NCI-H2171 (cell line): ENCODE data around the gene CYP26B1.

Experiments used
- DNase-seq: peaks from one replicate; lab custom pipeline; 2025; lab: John Stamatoyannopoulos, UW

The CYP26B1 gene, protein sequence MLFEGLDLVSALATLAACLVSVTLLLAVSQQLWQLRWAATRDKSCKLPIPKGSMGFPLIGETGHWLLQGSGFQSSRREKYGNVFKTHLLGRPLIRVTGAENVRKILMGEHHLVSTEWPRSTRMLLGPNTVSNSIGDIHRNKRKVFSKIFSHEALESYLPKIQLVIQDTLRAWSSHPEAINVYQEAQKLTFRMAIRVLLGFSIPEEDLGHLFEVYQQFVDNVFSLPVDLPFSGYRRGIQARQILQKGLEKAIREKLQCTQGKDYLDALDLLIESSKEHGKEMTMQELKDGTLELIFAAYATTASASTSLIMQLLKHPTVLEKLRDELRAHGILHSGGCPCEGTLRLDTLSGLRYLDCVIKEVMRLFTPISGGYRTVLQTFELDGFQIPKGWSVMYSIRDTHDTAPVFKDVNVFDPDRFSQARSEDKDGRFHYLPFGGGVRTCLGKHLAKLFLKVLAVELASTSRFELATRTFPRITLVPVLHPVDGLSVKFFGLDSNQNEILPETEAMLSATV

DNA sequence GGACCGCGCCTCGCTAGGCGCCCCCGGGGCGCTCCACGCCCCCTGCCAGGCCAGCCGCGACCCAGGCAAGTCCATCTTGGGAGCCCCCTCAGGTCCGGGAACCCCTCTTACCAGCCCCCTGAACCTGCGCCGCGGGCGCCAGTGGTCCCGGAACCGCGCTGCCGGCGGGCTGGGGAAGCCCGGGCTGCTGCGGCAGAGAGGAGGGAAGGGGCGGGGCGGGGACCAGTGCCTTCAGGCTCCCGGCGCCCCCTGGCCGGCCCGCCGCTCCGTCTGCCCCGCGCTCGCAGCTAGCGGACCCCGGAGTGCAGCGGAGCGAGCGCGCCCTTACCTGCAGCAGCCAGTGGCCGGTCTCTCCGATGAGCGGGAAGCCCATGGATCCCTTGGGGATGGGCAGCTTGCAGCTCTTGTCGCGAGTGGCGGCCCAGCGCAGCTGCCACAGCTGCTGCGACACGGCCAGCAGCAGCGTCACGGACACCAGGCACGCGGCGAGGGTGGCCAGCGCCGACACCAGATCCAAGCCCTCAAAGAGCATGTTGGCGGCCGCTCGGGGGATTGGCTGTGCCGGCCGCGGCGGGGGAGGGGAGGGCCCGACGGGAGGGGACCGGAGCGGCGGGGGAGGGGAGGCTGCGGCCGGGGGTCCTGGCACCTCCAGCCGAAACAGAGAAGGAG is at the start of gene CYP26B1:
TSS of gene CYP26B1 (minus strand) at position 560 of the 669 bp plus-strand sequence. CDS start at position 532, 28 bp downstream.
- DNase-seq: peak; percentile 14

DNA sequence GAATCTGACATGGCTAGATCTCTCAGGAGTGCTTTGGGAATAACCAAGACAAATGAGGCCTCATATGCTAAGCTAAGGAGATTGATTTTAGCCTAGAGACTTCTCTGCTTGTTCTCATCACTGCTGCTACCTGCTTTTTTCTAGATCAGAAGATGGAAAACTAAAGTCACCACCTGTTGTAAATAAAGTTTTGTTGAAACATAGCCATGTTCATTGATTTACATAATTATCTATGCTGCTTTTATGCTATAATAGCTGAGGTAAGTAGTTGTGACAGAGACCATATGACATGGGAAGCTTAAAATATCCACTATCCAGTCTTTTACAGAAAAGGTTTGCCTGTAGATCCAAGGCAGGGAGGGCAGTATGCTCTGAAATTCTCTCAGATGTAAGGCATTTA is 46.1 kb upstream of the CYP26B1 start:
- DNase-seq: no peak

DNA sequence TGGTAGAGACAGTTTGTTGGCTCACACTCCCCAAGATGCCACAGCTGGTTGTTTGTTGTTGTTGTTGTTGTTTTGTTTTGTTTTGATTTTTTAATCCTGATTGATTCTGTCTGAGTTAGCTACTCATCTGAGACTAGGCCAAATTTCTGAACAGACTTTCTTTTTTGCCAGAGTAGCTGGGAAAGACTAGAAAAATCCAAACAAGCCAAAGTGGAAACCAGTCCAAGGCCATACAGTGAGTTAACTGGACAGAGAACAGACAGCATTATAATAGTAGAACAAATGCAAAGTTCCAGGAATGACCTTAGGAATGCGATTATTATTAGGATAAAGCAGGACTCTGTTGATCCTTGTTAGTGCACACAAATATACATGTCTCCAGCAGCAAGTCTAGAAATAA is 43.8 kb upstream of the CYP26B1 start:
- DNase-seq: no peak

DNA sequence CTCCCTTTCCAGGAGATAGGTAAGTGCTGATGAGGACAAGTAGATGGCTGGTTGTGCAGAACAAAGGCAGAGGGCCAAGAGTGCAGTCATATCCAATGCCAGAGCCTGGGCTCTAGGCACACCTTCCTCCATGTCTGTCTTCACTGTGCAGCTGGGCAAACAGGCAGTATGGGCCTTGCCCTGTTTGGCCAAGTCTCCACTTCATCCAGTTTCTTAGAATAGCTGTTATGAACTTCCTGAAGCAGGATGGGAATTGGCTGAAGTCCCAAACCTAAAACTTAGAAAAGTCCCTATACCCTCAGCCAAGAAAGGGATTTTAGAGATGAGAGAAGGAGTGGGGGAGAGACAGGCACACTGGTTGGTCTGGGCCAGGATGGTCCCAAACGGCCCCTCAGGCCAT is 37.5 kb upstream of the CYP26B1 start:
- DNase-seq: no peak

DNA sequence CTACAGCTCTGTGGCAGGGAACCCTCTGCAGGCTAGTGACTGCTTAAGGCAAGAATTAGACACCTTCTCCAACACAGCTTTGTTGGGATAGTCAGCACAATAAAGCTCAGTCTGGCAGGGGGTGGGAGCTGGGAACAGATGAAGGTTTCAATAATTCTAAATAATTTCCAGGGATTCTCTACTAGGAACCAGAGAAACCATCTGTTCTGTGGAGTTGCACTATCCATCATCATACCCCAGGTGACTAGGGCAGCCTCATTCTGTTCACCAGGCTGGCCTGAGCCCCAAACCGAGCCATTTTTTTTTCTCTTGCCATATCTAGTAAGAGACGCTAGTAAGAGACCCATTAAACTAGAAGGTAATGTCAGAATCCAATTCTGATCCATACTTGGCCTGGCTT is 35.8 kb upstream of the CYP26B1 start:
- no peak for DNase-seq

DNA sequence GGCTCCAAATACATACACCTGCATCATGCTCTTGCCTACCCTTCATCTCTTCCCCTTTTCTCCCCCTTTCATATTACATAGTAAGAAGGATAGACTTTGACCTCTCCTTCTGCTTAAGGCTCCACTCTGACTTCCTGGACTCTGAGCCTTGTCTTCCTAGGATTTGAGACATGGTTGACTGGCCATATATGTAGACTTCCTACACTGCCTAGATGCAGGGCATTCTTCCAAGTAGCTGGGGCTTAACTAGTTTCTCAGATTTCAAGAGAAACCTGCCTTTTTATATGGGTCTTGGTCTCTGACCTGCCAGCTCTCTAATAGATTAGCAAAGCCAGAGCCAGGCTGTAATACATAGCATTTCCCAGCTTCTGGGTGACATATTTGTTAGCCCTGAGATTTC is 35.4 kb upstream of the CYP26B1 start:
- DNase-seq: no peak

DNA sequence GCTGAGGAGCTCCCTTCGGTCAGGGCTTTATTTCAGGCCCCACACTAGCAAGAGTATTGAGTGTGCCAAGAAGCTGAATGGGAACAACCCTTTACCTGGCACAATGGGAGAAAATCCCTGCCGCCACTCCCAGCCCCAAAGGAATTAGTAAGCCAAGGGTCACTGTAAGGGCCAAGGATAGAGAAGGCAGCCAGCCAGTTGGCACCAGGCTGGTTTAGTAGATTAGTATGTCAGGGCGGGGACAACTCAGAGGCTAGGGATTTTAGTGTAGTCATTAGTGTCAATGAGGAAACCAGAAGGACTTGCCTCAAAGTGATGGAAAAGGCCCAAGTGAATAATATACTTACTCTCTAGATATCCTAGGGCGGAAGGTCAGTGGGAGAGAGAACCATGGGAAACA is 34.9 kb upstream of the CYP26B1 start:
- no peak for DNase-seq

DNA sequence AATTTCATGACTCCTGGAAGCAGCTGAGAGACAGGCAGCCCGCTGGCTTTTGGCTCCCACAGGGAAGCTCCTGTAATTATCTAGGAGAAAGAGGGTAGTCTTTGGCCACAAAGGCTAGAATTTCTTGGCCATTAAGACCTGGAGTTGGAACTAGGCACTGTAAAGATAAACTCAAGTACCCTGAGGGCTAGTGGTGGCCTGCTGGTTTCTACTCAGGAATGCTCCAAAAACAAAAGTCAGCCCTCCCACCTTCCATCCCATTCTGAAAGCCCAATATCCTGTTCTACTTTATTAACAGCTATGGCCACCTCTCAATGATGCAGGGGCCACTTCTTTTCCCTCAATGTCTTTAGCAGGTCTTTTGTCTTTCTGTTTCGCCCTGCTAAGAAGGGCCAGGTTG is 34.0 kb upstream of the CYP26B1 start:
- no peak for DNase-seq

DNA sequence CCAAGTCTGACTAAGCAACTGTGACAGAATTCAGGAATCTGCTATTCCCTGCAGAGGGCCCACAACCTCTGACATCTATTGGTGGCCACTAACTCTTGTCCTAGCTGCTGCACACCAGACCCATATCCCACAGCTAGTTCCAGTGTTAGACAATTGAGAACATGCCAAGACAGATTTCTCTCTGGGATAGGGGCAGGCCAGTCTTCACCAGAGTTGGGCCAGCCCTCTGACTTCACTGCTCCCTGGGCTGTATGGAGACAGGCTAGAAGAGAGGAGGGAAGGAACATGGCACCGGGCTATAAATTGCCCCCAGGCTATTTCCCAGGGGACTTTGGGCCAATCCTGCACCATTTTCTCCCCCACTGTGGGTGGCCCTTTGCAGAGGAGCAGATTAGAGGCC is 32.7 kb upstream of the CYP26B1 start:
- DNase-seq: no peak

DNA sequence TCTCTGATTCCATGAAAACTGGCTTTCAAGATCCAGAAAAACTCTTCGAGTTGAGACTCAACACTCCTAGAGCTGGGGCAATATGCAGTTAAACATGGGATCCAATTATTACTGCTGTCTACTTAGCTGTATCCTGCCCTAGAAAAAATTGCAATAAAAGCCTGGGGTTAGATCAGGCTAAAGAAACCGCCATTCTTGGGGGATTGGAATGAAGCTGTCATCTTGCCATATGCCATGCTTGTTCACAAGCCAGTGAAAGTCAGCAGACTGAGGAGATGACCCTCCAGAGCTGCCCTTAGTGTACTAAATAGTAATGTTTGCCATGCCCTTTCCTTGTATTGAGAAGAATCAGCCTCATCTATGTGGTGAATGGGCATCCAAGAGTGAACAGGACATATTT is 30.9 kb upstream of the CYP26B1 start:
- DNase-seq: no peak

DNA sequence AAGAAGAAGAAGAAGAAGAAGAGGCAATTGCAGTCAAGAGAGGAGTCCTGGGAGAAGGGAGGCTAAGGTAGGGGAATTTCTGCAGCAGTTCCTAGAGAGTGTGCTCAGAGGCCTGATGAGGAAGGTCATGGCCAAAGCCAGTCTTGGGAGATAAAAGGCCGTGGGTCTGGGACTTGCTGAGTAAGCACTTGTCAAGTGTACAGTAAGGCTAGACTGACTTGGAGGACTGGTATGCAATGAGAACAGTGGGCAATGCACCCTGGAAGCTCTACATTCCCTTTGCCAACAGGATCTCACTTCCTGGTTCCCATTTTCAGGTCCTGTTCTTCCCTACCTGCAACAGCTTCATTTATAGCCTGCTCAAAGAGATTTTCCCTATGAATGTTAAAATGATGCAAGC is 28.6 kb upstream of the CYP26B1 start:
- DNase-seq: no peak

DNA sequence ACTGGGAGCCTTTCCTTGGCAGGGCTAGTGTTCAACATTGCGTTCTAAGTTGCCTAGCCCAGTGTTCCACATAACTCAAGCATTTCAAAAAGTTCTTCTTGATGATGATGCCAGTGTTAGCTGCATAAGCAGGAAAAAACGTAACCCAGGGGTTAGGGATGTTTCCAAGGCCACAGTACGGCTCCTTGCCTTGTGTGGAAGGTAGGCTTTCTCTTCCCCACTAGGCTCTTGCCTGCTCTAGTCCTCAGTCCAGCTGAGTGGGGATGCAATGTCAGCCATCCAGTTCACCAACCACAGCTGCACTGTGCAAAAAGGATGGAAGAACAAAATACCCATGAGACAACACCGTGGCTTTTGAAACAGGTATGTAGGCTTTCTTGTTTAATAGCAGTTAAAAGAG is 28.0 kb upstream of the CYP26B1 start:
- no peak for DNase-seq

DNA sequence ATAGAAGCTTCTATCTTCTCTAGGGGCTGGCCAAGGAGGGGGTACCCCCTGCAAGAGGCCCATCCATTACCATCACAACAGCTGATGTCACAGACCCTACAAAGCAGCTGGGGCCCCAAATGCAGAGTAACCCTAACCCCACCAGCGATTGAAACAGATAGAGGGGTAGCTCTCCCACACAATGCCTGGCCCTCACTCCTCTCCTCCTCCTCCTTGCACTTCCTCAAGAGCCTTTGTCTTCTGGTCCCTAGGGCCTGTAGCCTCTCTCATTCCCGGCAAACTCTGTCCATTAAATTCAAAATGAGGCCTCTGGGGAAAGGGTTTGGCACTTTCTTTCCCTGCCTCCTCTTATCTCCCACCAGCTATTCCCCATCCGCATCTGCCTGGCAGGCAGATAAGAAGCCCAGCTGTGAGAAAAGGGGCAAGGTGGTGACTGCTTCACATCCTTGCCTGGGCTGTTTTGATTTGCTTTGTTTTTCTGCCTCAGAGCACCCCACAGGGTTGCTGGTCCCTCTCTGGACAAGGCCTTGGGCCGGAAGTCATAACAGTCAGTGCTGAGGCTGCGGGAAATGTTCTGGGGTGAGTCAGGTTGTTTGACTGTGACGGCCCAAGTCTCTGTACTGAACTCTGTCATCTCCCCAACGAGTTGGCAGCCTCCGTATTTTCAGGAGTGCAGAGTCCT is 26.1 kb upstream of the CYP26B1 start:
- DNase-seq: no peak

DNA sequence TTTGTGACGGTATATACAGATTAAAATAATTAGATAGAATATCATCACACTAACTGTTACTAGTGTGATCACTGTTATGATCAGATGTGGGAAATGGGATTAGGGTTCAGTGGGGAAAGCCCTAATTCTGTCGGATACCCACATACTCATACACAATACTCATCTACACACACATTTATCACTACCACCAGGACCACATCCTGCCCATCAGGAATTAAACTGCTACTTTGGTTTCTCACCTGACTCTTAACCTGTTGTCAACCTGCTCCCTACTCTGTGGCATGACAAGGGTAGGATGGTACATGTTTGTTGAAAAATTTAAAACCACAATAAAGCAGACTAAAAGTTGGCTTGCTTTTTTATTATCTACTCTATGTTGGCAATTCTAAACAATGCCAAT is 24.8 kb upstream of the CYP26B1 start:
- DNase-seq: no peak

DNA sequence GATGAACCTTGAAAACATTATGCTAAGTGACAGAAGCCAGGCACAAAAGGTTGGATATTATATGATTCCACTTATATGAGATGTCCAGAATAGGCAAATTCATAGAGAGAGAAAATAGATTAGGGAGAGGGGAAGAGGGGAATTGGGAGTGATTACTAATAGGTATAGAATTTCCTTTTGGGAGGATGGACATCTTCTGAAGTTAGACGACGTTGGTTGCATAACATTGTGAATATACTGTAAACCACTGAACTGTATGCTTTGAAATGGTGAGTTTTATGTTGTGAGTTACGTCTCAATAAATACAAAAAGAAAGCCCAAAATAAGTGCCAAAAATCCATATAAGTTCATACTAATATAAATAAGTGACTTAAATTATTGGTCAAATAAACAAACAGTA is 18.6 kb upstream of the CYP26B1 start:
- no peak for DNase-seq

DNA sequence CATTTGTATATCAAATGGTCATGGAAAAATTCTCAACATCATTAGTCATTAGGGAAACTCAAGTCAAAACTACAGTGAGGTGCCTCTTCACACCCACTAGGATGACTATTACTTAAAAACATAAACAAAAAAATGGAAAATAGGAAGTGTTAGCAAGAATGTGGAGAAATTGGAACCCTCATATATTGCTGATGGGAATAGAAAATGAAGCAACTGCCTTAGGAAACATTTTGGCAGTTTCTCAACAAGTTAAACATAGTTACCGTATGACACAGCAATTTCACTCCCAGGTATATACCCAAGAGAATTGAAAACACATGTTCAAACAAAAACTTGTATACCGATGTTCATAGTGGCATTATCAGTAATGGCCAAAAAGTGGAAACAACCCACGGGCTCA is 18.1 kb upstream of the CYP26B1 start:
- no peak for DNase-seq

DNA sequence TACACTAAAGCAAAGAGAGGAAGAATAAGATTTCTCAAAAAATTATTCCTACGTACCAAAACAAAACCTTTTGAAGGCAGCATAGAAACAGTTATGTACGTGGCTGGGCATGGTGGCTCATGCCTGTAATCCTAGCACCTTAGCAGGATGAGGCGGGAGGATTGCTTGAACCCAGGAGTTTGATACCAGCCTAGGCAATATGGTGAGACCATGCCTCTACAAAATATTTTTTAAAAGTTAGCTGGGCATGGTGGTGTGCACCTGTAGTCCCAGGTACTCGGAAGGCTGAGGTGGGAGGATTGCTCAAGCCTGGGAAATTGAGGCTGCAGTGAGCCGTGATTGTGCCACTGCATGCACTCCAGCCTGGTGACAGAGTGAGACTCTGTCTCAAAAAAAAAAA is 14.9 kb upstream of the CYP26B1 start:
- DNase-seq: no peak

DNA sequence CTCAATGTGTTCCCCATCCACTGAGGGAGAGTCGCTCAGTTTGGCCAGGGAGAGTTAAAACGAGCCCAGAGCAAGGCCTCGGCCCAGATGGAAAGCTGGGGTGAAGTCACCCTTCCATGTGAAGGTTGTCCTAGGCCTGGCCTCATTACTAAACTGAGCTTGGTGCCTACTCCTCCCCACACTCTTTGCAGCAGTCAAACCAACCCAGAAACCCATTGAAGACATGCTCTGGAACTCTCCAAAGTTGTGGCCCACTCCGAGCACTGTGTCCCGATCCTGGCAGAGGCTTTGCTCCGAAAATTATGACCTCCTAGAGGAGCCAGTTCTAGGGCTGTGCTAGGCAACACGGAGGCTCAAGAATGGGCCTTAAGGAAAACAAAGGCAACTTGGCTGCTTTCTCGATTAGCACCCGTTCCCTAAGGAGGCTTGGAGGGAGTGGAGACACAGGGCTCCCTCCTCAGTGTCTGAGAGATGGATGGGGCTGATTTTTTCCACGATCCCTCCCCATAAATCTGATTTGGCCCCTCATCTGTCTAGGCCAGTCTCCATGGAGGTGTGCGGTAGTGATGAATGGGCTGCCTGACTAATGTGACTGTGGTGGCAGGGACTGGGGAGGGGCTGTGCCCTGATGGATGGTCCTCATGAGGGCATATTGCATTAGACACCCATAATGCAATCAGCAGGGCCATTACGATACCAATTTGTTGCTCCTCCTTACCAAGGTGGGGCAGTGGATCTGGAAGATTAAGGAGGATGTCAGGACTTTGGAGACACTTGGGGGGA is 11.7 kb upstream of the CYP26B1 start:
- no peak for DNase-seq

DNA sequence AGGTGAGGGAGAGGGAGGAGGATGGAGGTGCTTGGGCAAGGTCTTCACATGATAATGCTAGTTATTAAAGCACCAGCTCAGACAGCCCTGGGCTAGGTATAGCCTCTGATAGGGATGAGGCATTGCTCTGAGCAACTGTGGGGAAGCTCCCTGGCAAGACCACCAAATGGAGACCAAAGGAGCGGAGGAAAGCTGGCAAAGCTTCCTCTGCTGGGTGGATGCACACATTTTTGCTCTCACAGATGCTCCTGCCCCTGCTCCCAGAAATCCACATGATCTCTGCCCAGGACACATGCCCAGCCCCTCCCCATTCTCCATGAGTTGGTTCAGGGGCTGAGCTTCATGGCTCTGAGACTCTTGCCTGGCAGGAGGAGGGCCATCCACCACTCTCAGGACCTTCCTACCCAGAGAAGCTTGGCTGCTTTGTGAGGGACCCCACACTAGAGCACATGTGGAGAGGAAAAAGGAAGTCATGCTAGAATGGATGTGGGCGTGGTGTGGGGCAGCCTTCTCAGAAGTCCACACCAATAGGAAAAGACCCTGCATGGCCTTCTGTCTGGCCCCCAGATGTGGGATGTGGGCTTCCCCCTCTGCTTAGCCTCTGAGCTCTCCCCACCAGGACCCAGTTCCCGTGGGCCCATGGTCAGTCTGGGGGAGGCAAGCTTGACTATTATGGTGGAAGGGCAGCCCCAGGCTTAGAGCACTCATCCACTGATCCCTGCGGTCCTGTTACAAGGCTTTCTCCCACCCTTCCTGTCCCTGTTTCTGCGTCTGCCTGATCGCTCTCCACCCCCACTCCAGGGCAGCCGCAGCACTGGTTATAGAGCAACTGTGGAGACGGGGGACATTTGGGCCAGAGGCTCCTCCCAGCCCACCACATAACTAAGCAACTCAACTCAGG is 10.5 kb upstream of the CYP26B1 start:
- no peak for DNase-seq

DNA sequence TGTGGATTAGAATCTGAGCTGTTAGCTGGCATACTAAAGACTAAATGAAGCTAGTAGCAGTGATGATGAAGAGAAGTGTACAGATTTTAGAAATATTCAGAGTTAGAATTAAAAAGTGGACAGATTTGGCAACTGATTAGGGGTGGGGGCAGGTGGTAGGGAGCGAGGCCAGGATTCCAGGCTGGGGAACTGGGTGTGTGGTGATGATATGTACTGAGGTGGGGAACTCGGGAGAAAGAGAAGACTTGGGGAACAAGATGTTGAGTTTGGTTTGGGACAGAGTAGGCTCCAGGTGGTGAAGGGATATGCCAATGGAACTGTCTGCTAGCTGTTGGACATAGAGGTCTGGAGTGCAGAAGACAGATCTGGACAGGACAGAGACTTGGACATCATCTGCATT is 9.2 kb upstream of the CYP26B1 start:
- DNase-seq: no peak

DNA sequence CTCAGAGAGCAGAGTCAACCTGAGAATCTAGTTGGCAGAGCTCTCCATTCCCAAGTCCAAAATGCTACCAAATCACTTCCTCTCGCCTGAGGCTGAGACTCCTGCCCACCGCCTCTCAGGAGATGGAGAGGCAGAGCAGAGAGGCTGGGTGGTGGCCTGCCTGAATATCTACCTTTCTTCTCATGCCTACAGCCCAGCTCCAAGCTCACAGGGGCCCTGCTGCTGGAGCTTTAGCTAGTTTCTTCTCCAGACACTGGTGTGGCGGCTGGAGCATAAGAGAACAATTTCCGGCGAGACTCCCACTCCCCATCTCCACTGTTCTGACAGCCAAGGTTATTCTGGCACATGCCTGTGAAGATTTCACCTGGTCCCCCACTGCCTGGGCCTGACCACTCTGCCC is 8.1 kb upstream of the CYP26B1 start:
- no peak for DNase-seq
